Brain microvascular endothelial cell (primary cell): ENCODE data around the gene PDGFC.
A peak's percentile ranks its signal among the peaks of the same experiment; 100 is the strongest.

ENCODE experiments used
- DNase-seq: peaks from one replicate; pipeline ENCODE4 v3.0.0-alpha.2; 2020
- H3K27ac ChIP-seq: fragments of 250-450 bp; sonication (Bioruptor Pico); 2 replicates; pipeline ENCODE4 v1.5.1; 2020; ENCODE audit warnings: mild to moderate bottlenecking, moderate library complexity
- H3K27me3 ChIP-seq: fragments of 250-450 bp; sonication (Bioruptor Pico); replicated peaks from 2 replicates; pipeline ENCODE4 v1.5.1; 2020; ENCODE audit warnings: mild to moderate bottlenecking
- H3K36me3 ChIP-seq: fragments of 250-450 bp; sonication (Bioruptor Pico); replicated peaks from 2 replicates; pipeline ENCODE4 v1.5.1; 2020; ENCODE audit warnings: mild to moderate bottlenecking
- H3K4me3 ChIP-seq: 2 replicates; pipeline ENCODE4 v1.5.1; 2011; ENCODE audit warnings: low read depth, mild to moderate bottlenecking, control low read depth, low read length, moderate library complexity
- in situ Hi-C: cut with HindIII; loops from 2 replicates; pipeline ENCODE4 v1.10.0; 2017; ENCODE audit warnings: low sequenced_read_pairs, low pct_ligation_motif_present
- TF ChIP-seq, protein P1 (sequence below): IDR thresholded peaks from 2 replicates; pipeline ENCODE4 v1.5.1; 2011; ENCODE audit warnings: low read depth, mild to moderate bottlenecking, moderate library complexity, low read length, control low read depth, inconsistent platforms; ENCODE audit errors: missing control alignments

Gene PDGFC

DNA sequence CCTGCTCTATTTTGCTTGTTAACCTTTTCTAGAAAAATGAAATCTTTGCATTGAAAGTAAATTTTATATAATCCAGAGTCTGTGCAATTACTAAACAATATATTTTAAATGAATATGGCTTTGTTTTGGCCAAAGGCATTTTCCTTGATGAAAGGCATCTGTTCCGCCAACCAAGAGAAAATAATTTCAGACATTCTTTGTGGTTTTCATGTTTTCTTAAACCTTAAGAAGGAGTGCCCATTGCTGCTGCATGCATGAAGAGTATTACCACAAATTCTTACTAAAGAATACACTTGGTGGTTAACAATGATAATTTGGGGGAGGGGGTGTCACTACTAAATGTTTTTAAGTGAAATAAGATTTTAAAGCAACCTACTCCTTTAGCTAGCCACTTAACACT lies 2.7 kb upstream of the PDGFC start:
- Histone ChIP-seq H3K36me3 (no peaks in the 10 kb centered on the region), H3K27me3 (no peaks in the 10 kb centered on the region), H3K27ac (peak overlapping the region; percentile 51), H3K4me3 (no peak overlapping the region)
- TF ChIP-seq, protein P1, sequence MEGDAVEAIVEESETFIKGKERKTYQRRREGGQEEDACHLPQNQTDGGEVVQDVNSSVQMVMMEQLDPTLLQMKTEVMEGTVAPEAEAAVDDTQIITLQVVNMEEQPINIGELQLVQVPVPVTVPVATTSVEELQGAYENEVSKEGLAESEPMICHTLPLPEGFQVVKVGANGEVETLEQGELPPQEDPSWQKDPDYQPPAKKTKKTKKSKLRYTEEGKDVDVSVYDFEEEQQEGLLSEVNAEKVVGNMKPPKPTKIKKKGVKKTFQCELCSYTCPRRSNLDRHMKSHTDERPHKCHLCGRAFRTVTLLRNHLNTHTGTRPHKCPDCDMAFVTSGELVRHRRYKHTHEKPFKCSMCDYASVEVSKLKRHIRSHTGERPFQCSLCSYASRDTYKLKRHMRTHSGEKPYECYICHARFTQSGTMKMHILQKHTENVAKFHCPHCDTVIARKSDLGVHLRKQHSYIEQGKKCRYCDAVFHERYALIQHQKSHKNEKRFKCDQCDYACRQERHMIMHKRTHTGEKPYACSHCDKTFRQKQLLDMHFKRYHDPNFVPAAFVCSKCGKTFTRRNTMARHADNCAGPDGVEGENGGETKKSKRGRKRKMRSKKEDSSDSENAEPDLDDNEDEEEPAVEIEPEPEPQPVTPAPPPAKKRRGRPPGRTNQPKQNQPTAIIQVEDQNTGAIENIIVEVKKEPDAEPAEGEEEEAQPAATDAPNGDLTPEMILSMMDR = no peak
- peak; percentile 65 for DNase-seq
- in situ Hi-C loops = loop anchor here (25.0 kb wide), 1 partner anchor 187 kb away; no protein-coding TSS in a partner anchor

DNA sequence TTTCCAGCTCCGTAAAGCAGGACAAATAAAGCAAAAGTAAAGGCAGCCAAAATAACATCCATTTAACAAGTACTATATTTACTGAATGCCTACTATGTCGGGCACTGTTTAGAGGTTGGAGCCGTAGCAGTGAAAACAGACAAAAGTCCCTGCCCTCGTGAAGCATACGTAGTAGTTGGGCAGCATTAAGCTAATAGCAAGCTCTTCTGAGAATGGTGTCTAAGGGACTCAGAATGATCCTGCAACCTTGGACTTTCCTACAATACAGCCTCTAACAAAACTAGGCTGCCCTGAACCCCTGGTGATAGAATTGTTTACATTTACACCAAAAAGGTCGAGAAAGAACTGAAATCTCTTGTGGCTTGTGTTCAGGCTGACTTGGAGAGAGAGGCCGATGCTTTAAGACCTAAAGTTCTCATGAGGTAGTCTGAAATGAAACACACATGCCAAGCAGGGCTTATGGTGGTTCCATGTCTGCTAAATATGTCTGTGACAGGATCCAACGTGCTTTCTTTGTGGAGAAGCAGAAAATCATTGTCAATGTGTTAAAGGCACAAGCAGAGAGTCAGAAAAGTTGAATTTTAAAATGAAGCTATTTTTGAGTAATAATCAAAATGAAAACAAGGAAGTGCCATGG lies 898 bp upstream of the PDGFC start:
- DNase-seq = no peak
- H3K27me3 ChIP-seq = no peaks in the 10 kb centered on the region
- in situ Hi-C loops = loop anchor here (25.0 kb wide), 1 partner anchor 185 kb away; no protein-coding TSS in a partner anchor
- H3K4me3 ChIP-seq = peak overlapping the region; percentile 92
- peak overlapping the region; percentile 87 for H3K27ac ChIP-seq
- TF ChIP-seq, protein P1 = no peak
- H3K36me3 ChIP-seq = no peaks in the 10 kb centered on the region

DNA sequence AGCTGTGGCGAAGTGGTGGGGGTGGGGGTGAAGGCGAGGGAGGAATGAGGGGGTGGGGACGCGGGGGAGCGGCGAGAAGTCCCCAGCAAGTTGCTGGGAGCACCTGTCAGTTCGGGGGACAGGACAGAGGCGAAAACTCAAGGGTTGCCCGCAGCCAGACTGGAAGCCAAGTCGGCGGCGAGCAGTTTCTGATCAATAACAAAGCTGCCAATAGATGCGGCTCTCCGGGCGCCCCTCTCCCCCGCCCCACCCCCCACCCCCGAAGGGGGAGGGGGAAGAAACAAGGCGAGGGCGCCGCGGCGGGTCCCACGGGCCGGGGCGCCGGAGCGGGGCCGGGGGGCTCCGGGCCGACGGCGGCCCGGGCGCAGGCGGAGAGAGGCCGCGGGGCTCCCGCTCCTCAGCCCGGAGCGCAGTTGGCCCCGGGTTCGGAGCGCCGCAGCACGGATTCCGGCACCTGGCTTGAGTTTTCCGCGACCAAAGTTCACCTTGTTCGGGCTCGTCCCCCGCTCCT lies 379 bp downstream of the PDGFC start:
- H3K27ac ChIP-seq = peak overlapping the region; percentile 87
- peak overlapping the region; percentile 92 for H3K4me3 ChIP-seq
- no peaks in the 10 kb centered on the region for H3K36me3 ChIP-seq
- in situ Hi-C loops = loop anchor here (25.0 kb wide), 1 partner anchor 184 kb away; no protein-coding TSS in a partner anchor
- H3K27me3 ChIP-seq = no peaks in the 10 kb centered on the region
- TF ChIP-seq, protein P1 = no peak
- no peak for DNase-seq

DNA sequence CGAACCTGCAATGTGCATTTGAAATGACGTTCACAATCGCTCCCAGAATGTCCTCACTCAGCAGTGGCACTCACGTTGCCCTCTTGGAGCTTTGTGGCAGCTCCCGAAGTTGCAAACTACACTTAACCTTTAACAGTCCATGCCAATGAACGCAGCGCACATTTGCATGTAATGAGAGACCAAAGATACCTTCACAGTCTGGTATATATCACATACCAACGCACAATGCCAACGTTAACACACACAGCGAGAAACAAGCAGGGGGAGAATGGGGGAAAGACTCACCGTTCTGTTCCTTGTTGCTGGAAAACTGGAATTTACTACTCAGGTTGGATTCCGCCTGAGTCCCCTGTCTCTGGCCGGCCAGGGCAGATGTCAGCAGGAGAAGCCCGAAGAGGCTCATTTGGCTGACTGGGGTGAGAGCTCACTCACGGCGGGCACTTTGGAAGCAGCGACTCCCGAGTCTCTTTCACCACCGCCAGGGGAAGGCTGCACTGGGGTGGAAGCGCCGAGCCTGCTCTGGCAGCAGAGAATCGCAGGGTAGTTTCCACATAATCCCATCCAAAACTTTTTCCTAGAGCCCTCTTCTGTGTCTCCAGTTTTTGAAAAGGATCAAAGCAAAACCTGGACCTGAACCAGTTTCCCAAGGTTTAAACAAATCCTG lies 966 bp downstream of the PDGFC start:
- TF ChIP-seq, protein P1 = peak; percentile 79
- in situ Hi-C loops = loop anchor here (25.0 kb wide), 1 partner anchor 183 kb away; no protein-coding TSS in a partner anchor
- H3K27me3 ChIP-seq = no peaks in the 10 kb centered on the region
- peak overlapping the region; percentile 87 for H3K27ac ChIP-seq
- H3K4me3 ChIP-seq = peak overlapping the region; percentile 92
- DNase-seq = no peak
- no peaks in the 10 kb centered on the region for H3K36me3 ChIP-seq

DNA sequence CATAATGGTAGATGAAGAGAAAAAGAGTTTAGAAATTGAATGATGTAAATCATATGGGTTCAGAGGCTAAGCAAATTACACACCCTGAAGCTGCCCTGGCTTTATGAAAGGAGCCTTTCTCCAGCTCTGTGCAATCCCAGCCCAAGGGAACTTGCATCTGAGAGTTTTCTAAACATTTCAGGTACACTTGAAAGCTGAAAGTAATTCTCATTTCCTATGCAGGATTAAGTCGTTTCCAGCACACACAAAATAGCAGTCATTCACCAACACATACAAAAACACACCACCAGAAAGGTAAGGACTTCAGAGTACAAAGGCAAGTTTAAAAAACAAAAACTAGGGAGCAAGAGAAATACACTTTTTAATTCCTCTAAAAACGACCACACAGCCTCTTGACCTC lies 1.7 kb downstream of the PDGFC start:
- DNase-seq = no peak
- in situ Hi-C loops = loop anchor here (25.0 kb wide), 1 partner anchor 183 kb away; no protein-coding TSS in a partner anchor
- H3K36me3 ChIP-seq = no peaks in the 10 kb centered on the region
- no peaks in the 10 kb centered on the region for H3K27me3 ChIP-seq
- H3K27ac ChIP-seq = peak overlapping the region; percentile 87
- peak overlapping the region; percentile 92 for H3K4me3 ChIP-seq
- TF ChIP-seq, protein P1 = no peak
